Measurements from ENCODE around the gene PRDM12.

The PRDM12 gene

DNA sequence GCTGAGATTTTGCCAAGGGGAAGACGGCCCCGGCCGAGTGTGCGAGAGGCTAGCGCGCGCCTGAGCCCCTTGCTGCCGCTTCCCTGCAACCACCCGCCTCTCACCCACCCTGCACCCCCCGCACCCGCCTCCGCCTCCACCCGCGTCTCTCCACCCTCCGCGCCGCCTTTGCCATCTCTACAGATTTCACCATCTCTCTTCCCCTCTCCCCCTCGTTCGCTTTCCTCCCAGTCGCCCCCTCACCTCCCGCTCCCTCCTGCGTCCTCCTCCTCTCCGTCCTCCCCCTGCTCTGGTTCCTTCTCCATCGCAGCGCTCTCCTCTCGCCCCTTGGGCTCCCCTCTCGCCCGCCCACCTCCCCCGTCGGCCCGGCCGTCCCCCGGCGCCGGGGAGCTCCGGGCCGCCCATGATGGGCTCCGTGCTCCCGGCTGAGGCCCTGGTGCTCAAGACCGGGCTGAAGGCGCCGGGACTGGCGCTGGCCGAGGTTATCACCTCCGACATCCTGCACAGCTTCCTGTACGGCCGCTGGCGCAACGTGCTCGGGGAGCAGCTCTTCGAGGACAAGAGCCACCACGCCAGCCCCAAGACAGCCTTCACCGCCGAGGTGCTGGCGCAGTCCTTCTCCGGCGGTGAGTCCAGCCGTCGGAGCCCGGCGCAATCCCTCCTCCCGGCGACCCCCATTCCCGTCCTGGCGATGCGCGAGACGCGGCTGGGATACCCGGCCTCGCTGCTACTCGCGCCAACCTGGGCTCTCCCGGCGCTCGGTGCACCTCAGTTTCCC, at the start of gene PRDM12:
Gene PRDM12, plus strand, starts transcription at position 344 of the 778 bp plus-strand sequence. Its CDS starts 60 bp downstream, at position 404.
- H3K4me3 ChIP-seq (ENCODE audit: low read length): no peak within 1 kb of the TSS
- TF ChIP-seq ZNF274 (IDR thresholded peaks at IDR 0.05; ENCODE audit: low read depth, low read length): no peak

DNA sequence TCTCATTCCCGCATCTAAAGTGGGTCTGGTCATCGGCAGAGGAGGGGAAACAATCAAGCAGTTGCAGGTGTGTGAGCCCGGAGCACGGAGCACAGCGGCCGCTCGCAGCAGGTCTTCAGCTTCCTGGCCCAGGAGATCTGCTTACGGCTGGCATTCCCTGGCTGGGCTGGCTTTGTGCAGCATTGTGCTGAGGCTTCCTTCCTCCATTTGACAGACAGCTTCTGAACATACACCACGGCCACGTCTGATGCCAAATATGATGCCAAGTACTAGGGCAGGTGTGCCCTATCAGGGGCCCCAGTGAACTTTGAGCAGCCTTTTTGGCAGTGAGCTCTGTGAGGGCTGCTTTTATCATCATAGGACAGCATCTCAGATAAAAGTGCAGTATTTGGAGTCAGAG, 47.9 kb upstream of the PRDM12 start:
- no peak overlapping the region for H3K4me3 ChIP-seq (ENCODE audit: low read length)
- no peak for TF ChIP-seq ZNF274 (IDR thresholded peaks at IDR 0.05; ENCODE audit: low read depth, low read length)

DNA sequence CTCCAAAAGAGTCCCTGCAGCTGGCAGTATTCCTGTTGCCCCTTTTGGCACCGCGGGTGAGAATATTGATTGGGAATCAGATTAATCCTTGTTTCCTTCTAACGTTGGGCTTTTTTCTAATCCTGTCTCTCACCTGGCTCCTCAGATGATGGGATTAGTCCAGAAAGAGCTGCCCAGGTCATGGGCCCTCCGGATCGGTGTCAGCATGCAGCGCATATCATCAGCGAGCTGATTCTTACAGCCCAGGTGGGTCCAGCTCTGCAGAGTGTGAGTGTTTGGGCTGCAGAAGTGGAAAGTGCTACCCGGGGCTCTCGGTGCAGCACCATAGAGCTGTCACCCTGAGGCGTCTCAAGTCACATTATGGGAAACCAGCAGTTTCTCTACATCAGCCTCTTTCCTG, 40.9 kb upstream of the PRDM12 start:
- H3K4me3 ChIP-seq (ENCODE audit: low read length): no peak overlapping the region
- TF ChIP-seq ZNF274 (IDR thresholded peaks at IDR 0.05; ENCODE audit: low read depth, low read length): no peak

DNA sequence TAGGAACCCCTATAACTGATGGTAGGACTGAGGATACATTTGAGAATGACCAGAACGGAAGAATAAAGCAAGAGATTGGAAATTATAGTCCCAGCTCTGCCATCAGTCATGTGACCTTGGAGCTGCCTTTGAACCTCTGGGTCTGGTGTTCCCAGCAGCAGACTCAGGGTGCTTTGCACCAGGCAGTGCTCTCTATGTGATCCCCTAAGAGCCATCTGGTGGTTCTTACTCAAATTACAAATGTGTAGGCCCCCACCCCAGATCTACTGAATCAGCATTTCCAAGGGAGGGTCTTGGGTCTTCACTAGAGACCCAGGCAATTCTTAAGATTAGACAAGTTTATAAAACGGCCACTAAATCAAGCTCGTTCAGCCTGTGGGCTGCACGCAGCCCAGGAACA, 40.2 kb upstream of the PRDM12 start:
- TF ChIP-seq ZNF274 (IDR thresholded peaks at IDR 0.05; ENCODE audit: low read depth, low read length): no peak
- H3K4me3 ChIP-seq (ENCODE audit: low read length): no peak overlapping the region

DNA sequence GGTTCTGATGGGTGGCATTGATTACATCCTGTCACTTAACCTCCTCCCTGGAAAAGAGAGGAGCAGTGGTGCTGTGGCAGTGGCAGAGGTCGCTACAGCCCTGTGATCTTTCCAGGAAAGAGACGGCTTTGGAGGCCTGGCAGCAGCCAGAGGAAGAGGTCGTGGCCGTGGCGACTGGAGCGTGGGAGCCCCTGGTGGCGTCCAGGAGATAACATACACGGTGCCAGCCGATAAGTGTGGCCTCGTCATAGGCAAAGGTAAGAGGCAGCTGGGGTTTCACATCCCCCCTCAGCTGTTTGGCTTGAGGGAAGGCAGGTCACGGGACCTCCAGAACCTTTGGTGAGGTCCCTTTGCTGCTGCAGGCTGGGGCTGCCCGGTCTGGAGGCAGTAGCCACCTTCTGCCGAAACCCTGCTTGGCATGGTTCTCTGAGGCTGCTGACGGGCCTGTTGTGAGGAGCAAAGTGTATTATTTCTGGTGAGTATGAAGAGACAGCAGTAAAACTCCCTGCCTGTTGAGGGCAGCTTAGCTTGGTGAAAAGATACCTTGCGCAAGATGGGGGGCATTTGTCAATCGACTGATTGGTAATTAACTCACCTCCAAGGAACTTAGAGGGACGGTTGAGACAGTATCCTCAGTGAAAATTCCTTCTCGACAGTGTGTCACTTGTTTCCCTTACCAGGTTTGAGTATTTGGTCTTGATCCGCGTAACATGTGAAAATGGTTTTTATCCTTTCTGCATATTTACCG, 38.0 kb upstream of the PRDM12 start:
- H3K4me3 ChIP-seq (ENCODE audit: low read length): no peak overlapping the region
- no peak for TF ChIP-seq ZNF274 (IDR thresholded peaks at IDR 0.05; ENCODE audit: low read depth, low read length)

DNA sequence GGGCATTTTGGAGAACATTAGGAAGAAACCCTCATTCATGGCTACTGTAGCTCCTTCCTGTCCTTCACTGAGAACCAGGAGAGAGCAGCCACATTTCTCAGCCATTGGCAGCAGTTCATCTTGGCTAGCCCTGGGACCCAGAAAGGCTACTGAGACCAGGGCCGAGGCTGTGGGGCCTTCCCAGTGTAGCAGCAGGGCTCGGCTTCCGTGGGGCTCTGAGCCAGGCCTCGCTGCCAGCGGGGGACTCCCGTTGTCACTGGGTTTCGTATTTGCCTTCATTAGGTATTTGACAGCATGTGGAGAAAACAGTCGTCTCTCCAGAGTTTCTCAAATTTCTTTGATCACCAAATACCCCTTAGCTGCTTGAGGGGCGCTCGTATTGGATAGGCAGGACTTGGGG, 37.3 kb upstream of the PRDM12 start:
- no peak overlapping the region for H3K4me3 ChIP-seq (ENCODE audit: low read length)
- no peak for TF ChIP-seq ZNF274 (IDR thresholded peaks at IDR 0.05; ENCODE audit: low read depth, low read length)

DNA sequence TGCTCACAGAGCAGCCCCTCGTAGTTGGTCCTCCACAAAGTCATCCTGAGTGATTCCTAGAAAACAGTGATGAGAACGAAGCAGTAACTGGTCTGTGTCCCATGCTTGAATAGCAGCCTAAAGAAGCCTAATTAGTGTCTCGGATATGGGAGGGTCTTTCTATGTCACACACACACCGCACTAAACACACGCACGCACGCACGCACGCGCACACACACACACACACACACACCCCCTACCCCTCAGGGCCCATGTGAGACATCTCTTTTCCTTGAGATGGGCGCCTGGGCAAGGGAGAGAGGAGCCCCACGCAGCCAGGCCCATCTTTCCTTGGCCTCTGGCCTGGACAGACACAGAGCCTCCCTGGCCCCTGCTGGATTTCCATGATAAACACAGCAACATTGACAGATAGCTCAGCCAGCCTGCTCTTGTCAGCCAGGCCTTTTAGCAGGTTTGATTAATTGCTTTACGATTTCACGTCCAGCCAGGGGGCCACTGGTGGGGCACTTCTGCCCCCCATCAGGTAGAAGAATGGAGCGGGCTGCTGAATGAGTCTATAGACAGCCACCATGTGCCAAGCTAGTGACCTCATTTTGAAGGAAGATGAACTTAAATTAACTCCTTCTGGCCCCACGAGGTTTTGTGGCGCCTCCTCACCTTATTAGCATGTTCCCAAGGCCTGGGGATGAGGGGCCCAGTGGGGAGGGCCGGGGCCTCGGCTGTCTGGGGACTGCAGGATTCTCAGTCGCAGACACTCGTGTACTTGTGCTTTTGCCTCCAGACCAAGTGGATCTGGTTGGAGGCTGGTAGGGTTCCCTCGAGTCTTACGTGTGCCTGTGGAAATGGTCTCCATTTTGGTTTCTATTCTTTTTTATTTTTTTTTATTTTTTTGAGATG, 36.2 kb upstream of the PRDM12 start:
- no peak overlapping the region for H3K4me3 ChIP-seq (ENCODE audit: low read length)
- no peak for TF ChIP-seq ZNF274 (IDR thresholded peaks at IDR 0.05; ENCODE audit: low read depth, low read length)

DNA sequence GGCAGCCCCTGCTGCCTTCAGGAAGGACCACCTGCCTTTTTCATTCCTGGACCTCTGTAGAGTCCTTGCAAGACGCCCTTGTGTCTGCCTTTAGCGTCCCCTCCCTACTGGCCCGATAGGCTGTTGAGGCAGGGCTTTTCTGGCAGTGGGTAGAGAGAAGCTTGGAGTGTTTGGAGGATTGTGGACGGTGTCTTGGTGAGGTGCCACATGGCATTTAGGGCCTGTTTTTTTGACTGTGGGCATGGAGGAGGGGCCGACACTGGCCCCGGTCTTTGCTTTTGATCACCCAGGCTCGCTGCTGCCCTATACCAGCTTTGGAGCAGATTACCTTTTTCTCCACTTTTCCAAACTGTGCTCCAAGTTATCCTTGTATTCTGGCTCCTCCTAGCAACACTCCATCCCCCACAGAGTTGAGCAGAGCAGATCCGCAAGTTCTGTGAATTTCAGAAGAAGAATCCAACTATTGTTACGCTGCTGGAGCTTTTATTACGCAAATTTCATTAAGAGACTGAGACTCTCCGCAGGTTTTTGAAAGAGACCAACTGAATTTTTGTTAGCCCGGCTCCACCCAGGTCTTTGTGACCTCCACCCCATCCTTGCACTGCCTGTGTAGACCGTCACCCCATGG, 34.8 kb upstream of the PRDM12 start:
- no peak overlapping the region for H3K4me3 ChIP-seq (ENCODE audit: low read length)
- TF ChIP-seq ZNF274 (IDR thresholded peaks at IDR 0.05; ENCODE audit: low read depth, low read length): no peak

DNA sequence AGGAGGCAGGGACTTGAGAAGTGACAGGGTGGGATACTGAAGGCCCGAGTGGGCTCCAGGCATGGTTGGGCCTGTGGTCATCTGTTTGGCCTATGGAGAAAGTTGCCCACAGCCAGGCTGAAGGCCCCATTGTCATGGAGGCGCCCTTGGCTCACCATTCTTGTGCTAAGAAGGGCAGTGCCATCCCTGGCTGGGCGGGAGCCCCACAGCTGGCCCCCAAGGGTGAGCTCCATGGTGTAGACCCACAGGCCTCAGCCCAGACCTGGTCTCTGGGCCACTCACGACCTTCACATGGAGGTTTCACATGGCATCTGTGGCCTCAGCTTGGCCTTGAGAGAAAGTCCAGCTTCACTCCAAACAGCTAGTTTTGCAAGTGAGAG, 34.3 kb upstream of the PRDM12 start:
- no peak overlapping the region for H3K4me3 ChIP-seq (ENCODE audit: low read length)
- no peak for TF ChIP-seq ZNF274 (IDR thresholded peaks at IDR 0.05; ENCODE audit: low read depth, low read length)

DNA sequence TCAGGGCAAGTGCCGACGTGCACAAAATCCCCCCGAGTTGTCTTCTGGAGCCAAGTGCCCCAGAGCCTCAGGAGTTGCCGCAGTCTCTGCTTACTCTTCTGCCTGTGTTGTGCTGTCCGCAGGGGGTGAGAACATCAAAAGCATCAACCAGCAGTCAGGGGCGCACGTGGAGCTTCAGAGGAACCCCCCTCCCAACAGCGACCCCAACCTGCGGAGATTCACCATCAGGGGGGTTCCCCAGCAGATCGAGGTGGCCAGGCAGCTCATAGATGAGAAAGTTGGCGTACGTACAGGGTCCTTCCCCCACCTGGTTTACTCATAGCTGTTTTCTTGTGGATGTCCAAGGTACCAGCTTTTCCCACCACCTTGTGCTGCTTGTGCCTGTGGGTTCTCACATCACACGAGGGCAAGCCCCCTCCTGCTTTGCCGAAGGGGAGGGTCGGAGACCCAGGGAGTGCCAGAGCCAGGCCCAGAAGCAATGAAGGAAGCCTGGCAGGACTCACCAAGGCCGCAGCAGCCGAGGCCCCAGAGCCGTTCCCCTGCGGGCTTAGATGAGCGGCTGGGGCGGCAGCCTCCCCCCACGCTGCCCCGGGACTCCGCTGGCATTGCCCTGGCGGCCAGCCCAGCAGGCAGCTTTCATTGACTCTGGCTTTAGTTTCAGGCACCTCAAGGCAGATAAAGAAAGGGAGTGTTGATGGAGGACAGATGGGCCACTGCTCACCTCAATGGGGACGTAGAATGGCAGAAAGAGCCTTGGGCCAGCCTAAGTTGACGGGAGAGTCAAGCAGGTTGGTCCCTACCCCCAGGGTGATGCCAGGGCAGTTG, 33.7 kb upstream of the PRDM12 start:
- no peak for TF ChIP-seq ZNF274 (IDR thresholded peaks at IDR 0.05; ENCODE audit: low read depth, low read length)
- H3K4me3 ChIP-seq (ENCODE audit: low read length): no peak overlapping the region

DNA sequence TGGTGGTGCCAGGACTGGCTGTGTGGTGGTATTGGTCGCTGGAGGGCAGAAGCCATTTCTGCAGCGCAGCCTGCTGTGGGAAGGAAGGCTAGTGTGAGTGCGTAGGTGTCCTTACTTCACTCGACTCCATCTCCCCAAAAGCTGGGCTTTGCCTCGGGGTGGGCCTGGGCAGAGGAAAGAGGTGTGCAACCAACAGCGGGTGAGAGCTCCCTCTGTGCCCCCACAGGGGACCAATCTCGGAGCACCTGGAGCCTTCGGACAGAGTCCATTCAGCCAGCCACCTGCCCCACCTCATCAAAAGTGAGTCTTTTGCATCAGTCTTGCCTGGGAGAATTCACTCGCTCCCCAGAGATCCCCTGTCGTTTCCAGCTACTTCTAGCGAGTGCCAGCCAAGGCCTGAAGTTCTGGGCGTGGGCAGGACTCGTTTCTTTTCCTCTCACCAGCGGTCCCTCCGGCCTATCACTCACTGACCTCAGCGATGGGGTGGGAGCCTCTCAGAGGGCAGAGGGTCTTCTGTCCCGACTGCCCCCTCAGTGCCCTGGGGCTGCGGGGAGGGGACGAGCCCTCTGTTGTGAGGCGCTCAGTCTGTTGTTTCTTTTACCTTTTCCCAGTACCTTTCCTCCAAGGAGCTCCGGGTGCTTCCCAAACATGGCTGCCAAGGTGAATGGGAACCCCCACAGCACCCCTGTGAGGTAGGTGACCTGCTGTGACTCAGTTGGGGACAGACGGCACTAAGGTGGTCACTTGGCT, 32.9 kb upstream of the PRDM12 start:
- no peak for TF ChIP-seq ZNF274 (IDR thresholded peaks at IDR 0.05; ENCODE audit: low read depth, low read length)
- H3K4me3 ChIP-seq (ENCODE audit: low read length): no peak overlapping the region

DNA sequence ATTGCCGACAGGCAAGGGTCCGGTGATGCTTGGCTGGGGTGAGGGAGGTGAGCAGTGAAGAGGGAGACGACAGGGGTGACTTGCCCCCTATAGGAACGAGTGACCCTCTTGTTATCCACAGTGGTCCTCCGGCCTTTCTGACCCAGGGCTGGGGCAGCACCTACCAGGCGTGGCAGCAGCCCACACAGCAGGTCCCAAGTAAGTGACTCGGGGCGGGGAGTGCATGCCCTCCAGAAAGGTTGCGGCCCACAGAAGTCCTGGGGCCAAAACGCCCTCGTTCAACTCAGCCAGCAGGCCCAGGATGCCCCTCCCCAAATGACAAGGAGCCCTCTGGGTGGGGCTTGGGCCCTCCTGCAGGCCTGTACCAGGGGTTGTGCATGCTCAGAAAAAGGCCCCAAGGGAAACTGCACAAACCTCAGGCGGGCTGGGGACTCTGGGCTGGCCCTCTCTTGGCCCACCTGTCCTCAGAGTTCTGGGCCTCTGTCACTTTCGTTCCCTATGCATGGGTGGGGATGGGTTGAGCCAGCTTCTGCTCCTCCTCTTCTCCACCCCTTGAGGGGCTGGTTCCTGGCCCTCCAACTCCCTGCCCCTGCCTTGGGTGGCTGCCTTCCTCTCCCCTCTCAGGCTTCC, 32.2 kb upstream of the PRDM12 start:
- TF ChIP-seq ZNF274 (IDR thresholded peaks at IDR 0.05; ENCODE audit: low read depth, low read length): no peak

More for the DNA sequence above, 32.2 kb upstream of the PRDM12 start:
- H3K4me3 ChIP-seq (ENCODE audit: low read length): no peak overlapping the region
